BJ (cell line): ENCODE measurements around the gene LYRM2. TPM values are rescaled to one million over a fixed set of nuclear protein-coding genes. Genes with fewer than 3 reads are reported as not detected.

ENCODE experiments used
- CTCF ChIA-PET: fragments of 350-600 bp; formaldehyde crosslinking; extraction: SDS; loops from one replicate; lab custom pipeline; 2021; ENCODE audit warnings: antibody characterized with exemption, inconsistent platforms; lab: Yijun Ruan, JAX
- POLR2A ChIA-PET: fragments of 300-600 bp; sonication (Branson Sonifier 250); formaldehyde crosslinking; extraction: SDS; loops from one replicate; lab custom pipeline; 2021; ENCODE audit warnings: antibody characterized with exemption; lab: Charles Lee
- DNase-seq: peaks from one replicate; pipeline ENCODE4 v3.0.0-alpha.2; 2011; ENCODE audit warnings: low read depth
- H3K27me3 ChIP-seq: 2 replicates; pipeline ENCODE4 v1.6.0; 2011; ENCODE audit warnings: low read length; ENCODE audit not compliant: control insufficient read depth, insufficient read depth
- H3K36me3 ChIP-seq: 2 replicates; pipeline ENCODE4 v1.5.1; 2011; ENCODE audit warnings: low read length; ENCODE audit not compliant: control insufficient read depth, insufficient read depth
- H3K4me3 ChIP-seq: 2 replicates; pipeline ENCODE4 v1.5.1; 2011; ENCODE audit warnings: low read depth, mild to moderate bottlenecking, control low read depth, low read length
- CTCF ChIP-seq: IDR thresholded peaks from 2 replicates; pipeline ENCODE4 v1.5.1; 2011; ENCODE audit warnings: low read depth, mild to moderate bottlenecking, control low read depth, inconsistent platforms, low read length, moderate library complexity; ENCODE audit not compliant: insufficient read depth
- polyA minus RNA-seq: library from RNA; depleted of rRNA, polyadenylated mRNA; stranded (reverse); fragments of >200 nt; gene quantifications from 2 replicates; pipeline ENCODE4 v1.2.3, GENCODE V29; 2011; rRNA and poly(A)+ RNA removed
- polyA plus RNA-seq: library from polyadenylated mRNA; depleted of rRNA; stranded (reverse); fragments of >200 nt; gene quantifications from 2 replicates; pipeline ENCODE4 v1.2.3, GENCODE V29; 2011; rRNA removed

LYRM2 gene, protein sequence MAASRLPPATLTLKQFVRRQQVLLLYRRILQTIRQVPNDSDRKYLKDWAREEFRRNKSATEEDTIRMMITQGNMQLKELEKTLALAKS
- 15.3 and 35.2 TPM in 2 replicates for polyA plus RNA-seq
- polyA minus RNA-seq, result 3.8 and 4.5 TPM in 2 replicates

- Histone ChIP-seq H3K27me3 (no peaks in the 10 kb centered on the region), H3K36me3 (peaks cover 4% of the 10 kb centered on the region; the same call in 1 of the 2 replicates), H3K4me3 (peak within 1 kb of the TSS; percentile 69)
- ChIA-PET CTCF (interaction anchor here (0.6 to 0.9 kb wide), 3 partner anchors 36 to 987 kb away, joined by 3 read pairs; no protein-coding TSS in a partner anchor), POLR2A (no interaction called here)
- TF ChIP-seq CTCF, result peak; percentile 23; the same call in 1 of the 2 replicates
- peak; percentile 58 for DNase-seq
Measured at GRCh38 chr6:89638320-89639195, at the start of gene LYRM2. LYRM2 (minus strand) TSS chr6:89638747; CDS start chr6:89638716, 31 bp downstream.

- Histone ChIP-seq H3K27me3 (no peaks in the 10 kb centered on the region), H3K4me3 (no peak overlapping the region), H3K36me3 (peaks cover 17% of the 10 kb centered on the region)
- ChIA-PET CTCF (no interaction called here), POLR2A (no interaction called here)
- no peak for DNase-seq
- no peak for TF ChIP-seq CTCF
Measured at GRCh38 chr6:89688328-89688727, 49.8 kb upstream of the LYRM2 start.

DNA sequence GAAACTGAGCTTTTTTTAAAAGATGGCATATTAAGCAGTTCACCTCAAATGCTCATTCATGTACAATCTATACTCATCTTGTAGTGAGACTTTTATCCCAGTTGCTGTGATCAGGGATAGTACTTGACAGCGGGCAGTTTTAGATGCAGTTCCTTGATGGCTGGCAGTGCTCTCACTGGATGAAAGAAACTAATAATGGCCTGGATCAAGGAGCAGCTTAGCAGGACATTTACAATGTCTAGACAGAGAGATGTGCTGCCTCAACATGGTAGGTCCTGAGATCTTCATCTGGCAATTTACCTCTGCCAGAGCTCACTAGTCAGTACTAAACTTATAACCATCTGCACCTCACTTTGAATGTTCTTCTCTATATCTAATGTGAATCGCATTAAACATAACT is 46.8 kb upstream of the LYRM2 start:
- no peak for DNase-seq
- ChIA-PET CTCF (no interaction called here), POLR2A (no interaction called here)
- Histone ChIP-seq H3K36me3 (peaks cover 15% of the 10 kb centered on the region), H3K27me3 (no peaks in the 10 kb centered on the region), H3K4me3 (no peak overlapping the region)
- TF ChIP-seq CTCF, result no peak

- ChIA-PET POLR2A (no interaction called here), CTCF (no interaction called here)
- Histone ChIP-seq H3K4me3 (no peak overlapping the region), H3K36me3 (peaks cover 18% of the 10 kb centered on the region), H3K27me3 (no peaks in the 10 kb centered on the region)
- no peak for TF ChIP-seq CTCF
- no peak for DNase-seq
Measured at GRCh38 chr6:89682991-89683390, 44.4 kb upstream of the LYRM2 start.

DNA sequence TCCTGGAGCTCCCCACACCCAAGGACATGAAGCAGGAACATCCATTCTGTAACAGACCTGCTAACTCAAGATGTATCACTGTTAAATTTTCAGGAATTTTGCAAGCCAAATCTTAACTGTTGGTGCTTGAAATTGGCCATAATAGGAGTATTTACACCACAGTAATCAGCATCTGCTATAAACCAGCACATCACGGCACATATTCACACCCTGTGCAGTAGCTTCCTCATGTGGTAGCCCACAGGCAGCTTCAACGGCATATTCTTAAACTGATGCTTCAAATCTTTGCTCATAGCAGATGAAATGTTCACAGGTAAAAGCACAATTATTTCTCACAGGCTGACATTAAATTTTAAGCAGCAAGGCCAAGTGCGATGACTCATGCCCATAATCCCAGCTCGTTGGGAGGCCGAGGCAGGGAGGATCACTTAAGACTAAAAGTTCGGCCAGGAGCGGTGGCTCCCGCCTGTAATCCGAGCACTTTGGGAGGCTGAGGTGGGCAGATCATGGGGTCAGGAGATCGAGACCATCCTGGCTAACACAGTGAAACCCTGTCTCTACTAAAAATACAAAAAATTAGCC is 43.5 kb upstream of the LYRM2 start:
- Histone ChIP-seq H3K4me3 (no peak overlapping the region), H3K36me3 (peaks cover 17% of the 10 kb centered on the region), H3K27me3 (no peaks in the 10 kb centered on the region)
- ChIA-PET CTCF (interaction anchor here (1.3 kb wide), 1 partner anchor 43 kb away, joined by 4 read pairs; no protein-coding TSS in a partner anchor), POLR2A (no interaction called here)
- DNase-seq, result no peak
- no peak for TF ChIP-seq CTCF
